Activated CD4-positive, CD25-positive, alpha-beta regulatory T cell (primary cell): ENCODE measurements around the gene SPATA9.

Experiments
- DNase-seq, 4 experiments: peaks; one replicate each; lab custom pipeline; 2025; lab: John Stamatoyannopoulos, UW

The SPATA9 gene

DNA sequence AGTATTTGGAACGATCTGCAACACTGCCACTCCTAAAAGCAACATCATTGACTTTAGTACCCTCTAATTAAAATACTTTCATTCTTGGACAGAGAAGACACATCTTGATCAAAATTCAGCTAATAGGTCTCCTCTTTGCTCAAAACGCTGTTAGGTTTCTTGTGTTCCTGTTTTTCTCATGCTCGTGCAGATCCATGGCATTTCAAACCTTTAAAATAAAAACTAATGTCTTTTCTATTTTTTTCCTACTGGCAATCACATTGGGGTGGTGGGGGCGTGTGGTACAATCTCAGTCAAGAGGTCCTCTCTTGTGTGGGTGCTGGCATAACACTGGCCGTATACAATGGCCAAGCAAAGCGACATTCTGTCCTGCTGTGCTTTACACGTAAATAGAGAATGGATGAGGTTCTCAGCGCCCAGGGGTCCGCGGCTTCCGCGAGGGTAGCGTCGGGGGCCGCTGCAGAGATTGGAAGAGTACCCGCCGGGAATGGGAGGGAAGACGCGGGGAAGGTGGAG is 63.2 kb downstream of the SPATA9 start:
- DNase-seq = no peak

DNA sequence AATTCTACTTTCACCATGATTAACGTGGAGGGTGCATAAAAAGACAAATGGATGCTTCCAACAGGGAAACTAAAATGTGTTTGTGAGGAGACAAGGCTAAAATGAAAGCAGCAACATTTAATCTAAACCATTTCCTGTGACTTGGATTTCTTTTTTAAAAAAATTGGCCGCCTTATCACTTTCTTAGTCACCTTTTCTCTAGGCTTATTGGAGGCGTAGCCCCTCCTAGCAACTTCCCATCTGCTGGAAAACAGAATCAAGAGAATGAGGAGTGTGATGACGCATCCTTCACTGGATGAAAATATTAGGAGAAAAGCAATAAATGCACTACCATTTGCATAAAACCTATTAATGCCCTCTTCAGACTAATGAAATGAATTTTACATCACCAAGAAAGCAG is 63.7 kb downstream of the SPATA9 start:
- no peak for DNase-seq

DNA sequence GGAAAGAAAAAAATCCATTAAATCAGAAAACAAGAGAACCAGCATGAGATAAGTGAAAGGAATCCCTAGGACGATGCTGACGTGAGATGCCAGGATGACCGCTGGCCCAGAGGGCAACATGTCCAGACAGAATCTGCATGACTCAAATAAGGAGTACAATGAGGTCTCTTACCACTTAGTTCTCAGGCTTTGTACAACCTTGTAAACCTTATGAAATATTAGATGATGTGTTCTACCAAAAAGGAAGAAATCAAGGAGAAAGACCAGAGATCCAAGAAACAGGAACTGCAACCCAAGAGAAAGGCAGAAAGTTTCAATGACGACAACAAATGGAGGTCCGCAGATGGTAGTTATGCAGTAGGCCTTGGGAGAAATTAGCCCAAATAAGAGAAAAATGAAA is 65.7 kb downstream of the SPATA9 start:
- no peak for DNase-seq

DNA sequence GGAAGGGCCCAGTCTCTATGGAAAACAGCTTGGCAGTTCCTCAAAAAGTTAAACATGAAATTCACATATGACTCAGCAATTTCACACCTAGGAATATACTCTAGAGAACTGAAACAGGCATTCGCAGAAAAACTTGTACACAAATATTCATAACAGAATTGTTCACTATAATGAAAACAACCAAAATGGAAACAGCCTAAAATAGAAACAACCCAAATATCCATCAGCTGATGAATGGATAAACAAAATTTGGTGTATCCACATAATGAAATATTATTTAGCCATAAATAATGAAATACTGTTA is 67.7 kb downstream of the SPATA9 start:
- DNase-seq = no peak

DNA sequence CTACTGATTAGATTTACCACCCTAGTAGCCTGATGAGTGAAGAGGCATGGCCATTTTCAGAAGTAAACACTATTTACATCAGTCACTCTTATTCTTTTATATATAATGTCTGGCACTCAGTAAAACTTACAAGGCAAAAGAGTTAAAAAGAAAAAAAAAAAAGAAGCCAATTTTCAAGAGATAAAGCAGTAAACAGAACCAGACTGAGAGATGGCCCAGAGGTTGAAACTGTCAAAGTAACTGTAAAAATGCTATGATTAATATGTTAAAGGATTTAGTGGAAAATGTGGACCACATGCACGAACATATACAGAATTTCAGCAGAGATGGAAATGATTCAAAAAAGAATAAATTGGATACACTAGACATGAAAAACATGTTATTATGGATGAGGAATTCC is 69.3 kb downstream of the SPATA9 start:
- DNase-seq = no peak

DNA sequence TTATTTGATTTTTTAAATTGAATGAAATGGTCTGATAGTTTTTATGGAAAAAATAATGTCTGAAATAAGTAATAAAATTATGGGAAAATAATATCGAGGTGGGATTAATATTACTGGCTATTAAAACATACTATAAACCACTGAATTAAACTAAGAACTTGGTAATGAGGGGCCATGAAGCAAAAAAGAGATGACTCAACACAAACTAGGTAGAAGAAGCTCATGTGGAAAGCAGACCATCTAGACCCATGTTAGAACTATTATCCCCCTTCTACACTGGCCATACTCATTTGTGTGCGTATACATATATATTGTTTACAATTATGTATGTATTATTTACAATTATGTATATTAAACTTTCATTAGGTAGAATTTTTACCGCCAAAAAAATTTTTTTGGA is 71.4 kb downstream of the SPATA9 start:
- DNase-seq = no peak

DNA sequence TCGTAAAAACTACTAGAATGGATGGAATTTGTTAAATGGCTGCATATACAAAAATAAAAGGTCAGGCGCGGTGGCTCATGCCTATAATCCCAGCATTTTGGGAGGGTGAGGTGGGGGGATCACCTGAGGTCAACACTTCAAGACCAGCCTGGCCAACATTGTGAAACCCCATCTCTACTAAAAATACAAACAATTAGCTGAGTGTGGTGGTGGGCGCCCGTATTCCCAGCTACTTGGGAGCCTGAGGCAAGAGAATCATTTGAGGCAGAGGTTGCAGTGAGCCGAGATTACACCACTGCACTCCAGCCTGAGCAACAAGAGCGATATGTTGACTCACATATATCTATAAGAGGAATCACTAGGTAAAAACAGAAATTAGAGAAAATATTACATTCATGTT is 72.2 kb downstream of the SPATA9 start:
- no peak for DNase-seq

DNA sequence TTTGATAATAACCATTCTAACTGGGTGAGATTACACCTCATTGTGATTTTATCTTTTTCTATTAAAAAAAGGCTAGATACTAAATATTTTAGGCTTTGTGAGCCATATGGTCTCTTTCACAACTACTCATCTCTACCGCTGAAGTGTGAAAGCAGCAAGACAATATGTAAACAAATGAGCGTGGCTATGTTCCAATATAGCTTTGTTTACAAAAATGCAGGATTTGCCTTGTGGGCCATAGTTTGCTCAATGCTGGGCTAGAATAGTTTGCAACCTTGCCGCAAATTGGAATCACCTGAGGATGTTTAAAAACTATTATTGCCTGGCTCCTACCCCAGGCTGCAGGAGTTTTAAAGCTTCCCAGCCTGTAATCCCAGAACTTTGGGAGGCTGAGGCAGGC is 73.1 kb downstream of the SPATA9 start:
- DNase-seq = no peak
